GOT3 (cell line): ENCODE measurements around the gene NR3C1.

ENCODE experiments used
- DNase-seq: peaks from one replicate; lab custom pipeline; 2025; ENCODE audit warnings: mixed read lengths; lab: John Stamatoyannopoulos, UW

The NR3C1 gene

DNA sequence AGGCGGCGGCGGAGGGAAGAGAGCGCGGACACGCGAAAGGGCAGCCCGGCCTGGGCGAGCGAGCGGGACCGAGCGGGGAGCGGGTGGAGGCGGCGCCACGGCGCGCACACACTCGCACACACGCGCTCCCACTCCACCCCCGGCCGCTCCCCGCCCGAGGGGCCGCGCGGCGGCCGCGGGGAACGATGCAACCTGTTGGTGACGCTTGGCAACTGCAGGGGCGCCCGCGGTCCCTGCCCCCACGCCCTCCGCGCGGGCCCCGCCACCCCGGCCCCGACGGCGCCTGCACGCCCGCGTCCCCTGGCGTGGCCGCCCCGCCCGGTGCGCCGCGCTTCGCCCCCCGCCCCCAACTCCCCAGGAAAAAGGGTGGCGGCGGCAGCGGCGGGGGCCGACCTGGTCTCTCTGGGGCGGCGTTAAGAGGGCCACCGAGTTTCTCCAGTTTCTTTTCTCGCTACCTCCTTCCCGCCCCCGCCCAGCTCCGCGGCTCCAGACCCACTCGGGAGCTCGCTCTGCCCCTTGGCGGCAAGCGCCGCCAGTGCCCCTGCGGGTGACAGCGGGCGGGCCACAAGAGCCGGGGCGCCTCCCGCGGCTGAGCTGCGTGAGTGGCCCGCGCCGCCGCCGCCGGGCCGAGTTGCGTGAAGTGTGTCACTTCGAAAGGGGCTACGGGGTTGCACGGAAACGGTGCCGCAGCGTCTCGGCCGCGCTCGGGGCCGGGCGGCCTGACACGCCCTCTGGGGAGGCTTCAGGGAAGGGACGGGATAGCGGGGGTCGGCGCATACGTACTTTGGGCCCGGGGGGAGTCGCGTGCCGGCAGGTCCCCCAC is at the start of gene NR3C1:
Gene NR3C1 (minus strand): TSS at position 94 of the 823 bp plus-strand sequence. CDS start 2,847 bp downstream, outside the sequence.
- peak; percentile 87 for DNase-seq

- no peak for DNase-seq
These were observed 46.3 kb upstream of the NR3C1 start for GRCh38 chr5:143449772-143450171.

DNA sequence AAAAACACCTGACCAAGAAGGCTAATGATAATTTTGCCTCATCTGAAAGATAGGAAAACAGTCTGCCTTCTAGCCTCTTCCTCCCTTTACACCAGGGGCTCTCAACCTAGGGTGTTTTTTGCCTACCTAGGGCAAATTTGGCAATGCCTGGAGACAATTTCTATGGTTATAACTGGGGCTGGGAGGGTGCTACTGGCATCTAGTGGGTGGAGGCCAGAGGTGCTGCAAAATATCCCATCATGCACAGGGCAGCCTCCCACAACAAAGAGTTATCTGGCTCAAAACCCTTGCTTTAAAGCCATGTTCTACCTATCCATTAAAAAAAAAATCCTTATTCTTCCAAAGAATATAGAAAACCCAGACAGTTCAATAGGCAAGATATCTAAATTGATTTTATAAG is 45.0 kb upstream of the NR3C1 start:
- no peak for DNase-seq

DNA sequence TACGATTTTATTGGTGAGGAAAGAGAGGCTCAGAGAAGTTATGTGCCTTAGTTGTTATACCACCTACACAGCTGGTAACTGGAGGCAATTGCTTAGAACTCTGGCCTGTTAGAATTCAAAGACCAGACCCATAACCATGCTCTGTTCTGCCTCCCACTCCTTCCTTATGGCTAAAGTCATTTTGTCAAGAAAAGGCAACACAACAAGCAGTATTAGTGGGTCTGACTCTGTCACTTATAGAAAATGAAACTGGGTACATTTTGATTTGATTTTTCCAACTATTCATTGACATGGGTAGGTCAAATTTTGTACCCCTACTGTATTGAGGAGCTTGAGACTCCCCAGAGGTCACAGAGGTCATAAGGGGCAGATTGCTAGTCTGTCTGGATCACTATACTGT is 44.5 kb upstream of the NR3C1 start:
- no peak for DNase-seq

- DNase-seq, result no peak
These were observed 43.2 kb upstream of the NR3C1 start for GRCh38 chr5:143446535-143447226.

- no peak for DNase-seq
These were observed 42.3 kb upstream of the NR3C1 start for GRCh38 chr5:143445776-143446175.

DNA sequence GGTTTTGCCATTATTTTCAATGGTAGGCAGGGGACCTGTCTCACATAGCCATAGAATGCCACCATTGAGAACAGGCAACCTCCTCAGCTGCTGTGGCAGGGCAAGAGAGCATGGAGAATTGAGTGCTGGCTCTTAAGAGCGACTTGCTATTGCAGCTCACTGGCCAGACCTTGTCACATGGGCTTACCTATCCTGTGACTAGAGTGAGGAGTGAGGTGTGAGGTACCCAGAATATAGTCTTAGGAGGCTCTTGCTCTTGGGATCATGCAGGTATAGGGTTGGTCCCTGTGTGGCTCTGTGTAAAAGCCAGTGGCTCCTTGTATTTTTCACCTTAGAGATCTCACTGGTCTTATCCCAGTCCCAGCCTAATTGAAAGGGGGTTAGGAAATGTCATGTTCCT is 39.8 kb upstream of the NR3C1 start:
- DNase-seq, result no peak

GRCh38 chr5:143442385-143442784 is 38.9 kb upstream of the NR3C1 start:
- no peak for DNase-seq

- no peak for DNase-seq
These were observed 37.1 kb upstream of the NR3C1 start for GRCh38 chr5:143440448-143441115.

- no peak for DNase-seq
These were observed 34.3 kb upstream of the NR3C1 start for GRCh38 chr5:143437666-143438273.

DNA sequence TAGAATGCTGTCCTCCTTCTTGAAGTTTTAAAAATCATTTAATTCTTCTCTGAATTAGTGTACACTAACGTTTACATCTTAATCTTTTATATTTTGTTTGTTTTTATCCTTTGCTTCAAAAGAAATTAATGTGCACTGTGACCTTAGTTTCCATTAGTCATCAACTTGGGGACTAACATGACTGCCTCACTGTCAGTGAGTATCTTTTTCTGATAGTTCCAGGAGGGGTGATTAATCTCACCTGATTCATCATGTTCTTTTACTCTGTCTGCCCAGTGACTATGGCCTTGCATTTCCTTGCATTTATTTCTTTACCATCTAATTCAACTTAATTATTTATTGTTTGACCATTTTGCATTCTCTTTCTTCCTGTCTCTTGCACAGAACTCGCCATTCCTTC is 33.4 kb upstream of the NR3C1 start:
- no peak for DNase-seq

- DNase-seq, result no peak
These were observed 31.7 kb upstream of the NR3C1 start for GRCh38 chr5:143435210-143435657.

DNA sequence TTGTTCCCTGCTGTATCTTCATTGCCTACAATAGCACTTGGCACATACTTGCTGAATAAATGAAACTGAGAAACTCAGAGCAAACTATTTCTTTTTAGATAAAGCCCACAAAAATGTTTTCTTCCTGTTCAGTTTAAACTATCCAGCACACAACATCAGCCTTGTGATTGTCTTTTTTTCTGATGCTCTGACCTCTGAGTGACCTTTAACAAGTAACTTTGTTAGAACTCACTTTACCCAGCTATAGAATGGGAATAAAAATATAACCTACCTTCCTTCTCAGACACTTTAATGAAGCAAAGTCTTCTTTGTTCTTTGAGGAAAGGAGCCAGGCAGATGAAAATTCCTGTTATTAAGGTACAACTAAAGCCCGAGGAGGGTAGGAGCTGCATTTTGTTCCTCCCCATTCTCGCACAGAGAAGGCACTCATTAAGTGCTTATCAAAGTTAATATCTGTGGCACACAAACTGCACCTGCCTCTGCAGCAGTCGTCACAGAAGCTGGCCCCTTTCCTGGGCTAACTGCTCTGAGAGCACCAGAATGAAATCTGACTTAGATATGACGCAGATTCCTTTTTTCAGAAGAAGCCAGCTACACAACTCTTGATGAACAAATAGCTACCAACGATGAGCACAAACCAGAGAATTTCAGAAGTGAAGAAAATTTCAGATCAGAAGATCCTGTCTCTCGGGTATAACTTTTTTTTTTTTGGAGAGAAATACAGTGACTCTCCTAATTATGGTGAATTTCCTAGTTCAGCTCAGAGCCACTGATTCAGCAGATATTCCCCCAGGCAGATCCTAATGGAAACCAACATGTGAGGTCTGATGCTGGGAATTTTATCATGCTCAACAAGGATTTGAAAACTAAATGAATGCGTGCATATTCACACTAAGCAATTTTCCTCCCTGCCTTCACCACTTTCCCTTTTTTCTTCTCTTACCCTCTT is 31.0 kb upstream of the NR3C1 start:
- no peak for DNase-seq

DNA sequence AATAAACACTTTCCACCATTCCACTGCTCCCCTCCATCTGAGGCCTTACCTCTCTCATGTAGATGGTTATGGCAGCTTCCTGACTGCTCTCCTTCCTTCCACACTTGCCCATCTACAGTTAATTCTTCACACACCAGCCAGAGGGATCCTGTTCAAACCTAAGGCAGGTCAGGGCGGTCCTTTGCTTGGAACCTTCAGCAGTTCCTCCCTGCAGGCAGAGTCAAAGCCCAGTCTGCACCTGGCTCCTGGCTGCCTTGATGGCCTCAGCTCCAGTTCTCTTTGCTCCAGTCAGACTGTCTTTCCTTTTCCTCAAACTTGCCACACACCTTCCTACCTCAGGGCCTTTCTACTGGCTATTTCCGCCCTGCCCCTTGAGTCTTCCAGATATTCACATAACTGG is 30.2 kb upstream of the NR3C1 start:
- DNase-seq, result no peak

GRCh38 chr5:143432658-143433239 is 29.3 kb upstream of the NR3C1 start:
- no peak for DNase-seq

GRCh38 chr5:143431789-143432188 is 28.3 kb upstream of the NR3C1 start:
- no peak for DNase-seq

DNA sequence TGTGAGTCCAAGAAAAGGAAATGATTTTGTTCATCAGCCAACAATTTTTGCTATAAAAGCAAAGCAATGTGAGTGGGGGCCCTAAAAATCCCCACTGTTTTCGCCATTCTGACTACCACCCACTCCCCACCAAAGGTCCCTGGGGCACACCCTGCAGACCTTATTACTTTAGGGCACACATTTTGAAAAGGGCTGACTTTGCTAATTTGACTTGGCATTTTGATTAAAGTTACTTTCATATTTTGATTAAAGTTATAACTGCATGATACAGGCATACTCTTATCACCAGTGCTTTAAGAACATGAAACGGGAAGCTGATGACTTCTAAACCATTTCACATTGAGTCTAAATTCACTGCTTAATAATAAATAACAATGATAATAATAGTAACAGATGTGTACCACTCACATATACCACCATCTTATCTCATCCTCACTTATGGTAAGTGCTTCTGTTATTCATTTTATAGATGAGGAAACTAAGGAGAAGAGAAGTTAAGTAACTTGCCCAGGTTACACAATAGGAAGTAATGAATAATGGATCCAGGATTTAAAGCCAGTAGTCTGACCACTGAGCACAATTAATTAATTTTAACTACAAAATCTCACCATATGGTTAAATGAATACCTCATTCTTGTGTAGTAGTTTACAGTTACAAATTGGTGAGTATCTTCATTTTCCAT is 25.4 kb upstream of the NR3C1 start:
- no peak for DNase-seq

GRCh38 chr5:143428155-143428554 is 24.7 kb upstream of the NR3C1 start:
- DNase-seq, result no peak

GRCh38 chr5:143427122-143427735 is 23.7 kb upstream of the NR3C1 start:
- DNase-seq, result no peak
